Endothelial cell of umbilical vein (primary cell): Measurements from ENCODE around the gene GJD2. TPM values are rescaled to one million over a fixed set of nuclear protein-coding genes. Genes with fewer than 3 reads are reported as not detected.

Experiments
- BruUV-seq: library from RNA; stranded (reverse); fragments of 400-500 nt; replicated peaks from 2 replicates; lab custom pipeline; 2021; lab: Mats Ljungman, UMichigan
- CTCF ChIA-PET: fragments of 300-600, 350-600 bp; sonication (Branson Sonifier 250); formaldehyde crosslinking; loops from one replicate; lab custom pipeline; 2021; ENCODE audit warnings: antibody characterized with exemption, inconsistent platforms; lab: Charles Lee
- POLR2A ChIA-PET: fragments of 300-600, 350-600 bp; sonication (Branson Sonifier 250); formaldehyde crosslinking; loops from one replicate; lab custom pipeline; 2021; ENCODE audit warnings: antibody characterized with exemption, inconsistent platforms; lab: Charles Lee
- DNase-seq: peaks from one replicate; pipeline ENCODE4 v3.0.0-alpha.2; 2011; ENCODE audit warnings: low read depth, low spot score
- FAIRE-seq: peaks from 2 replicates; lab custom pipeline; 2011; peaks lifted over from hg19 to GRCh38; lab: Jason Lieb, UNC
- H2AFZ ChIP-seq: 2 replicates; pipeline ENCODE4 v1.6.0; 2012; ENCODE audit warnings: low read depth, low read length, control low read depth, inconsistent platforms
- H3K27ac ChIP-seq: 2 replicates; pipeline ENCODE4 v1.5.1; 2011; ENCODE audit warnings: low read depth, mild to moderate bottlenecking, control low read depth, low read length, moderate library complexity; ENCODE audit not compliant: insufficient read depth
- H3K27me3 ChIP-seq, 2 experiments: 2 replicates each; pipeline versions ENCODE4 v1.6.0 to v1.6.1; 2011; ENCODE audit warnings: low read length in 2 of 2, mixed read lengths in 1 of 2; ENCODE audit not compliant: control insufficient read depth in 2 of 2, insufficient read depth in 2 of 2
- H3K36me3 ChIP-seq, 2 experiments: 2 replicates in 1 of 2; 3 replicates in 1 of 2; pipeline ENCODE4 v1.5.1; 2011; ENCODE audit warnings: low read length in 2 of 2, mild to moderate bottlenecking in 1 of 2, moderate library complexity in 1 of 2; ENCODE audit not compliant: control insufficient read depth in 2 of 2, insufficient read depth in 2 of 2; ENCODE audit errors: extremely low read depth in 1 of 2
- H3K4me1 ChIP-seq: 3 replicates; pipeline ENCODE4 v1.5.1; 2011; ENCODE audit warnings: mild to moderate bottlenecking, low read length; ENCODE audit not compliant: control insufficient read depth, insufficient read depth; ENCODE audit errors: extremely low read depth
- H3K4me2 ChIP-seq: 2 replicates; pipeline ENCODE4 v1.6.1; 2011; ENCODE audit warnings: low read length, control low read depth, mixed read lengths; ENCODE audit not compliant: insufficient read depth
- H3K4me3 ChIP-seq, 3 experiments: fragments of 200-600 bp in 1 of 3; sonication (generic), shearing (Covaris generic) in 1 of 3; replicated peaks in 1 of 3; 2 replicates each; pipeline ENCODE4 v1.5.1; 2011 to 2016; ENCODE audit warnings: control low read depth in 3 of 3, low read length in 3 of 3, mild to moderate bottlenecking in 2 of 3, inconsistent platforms in 1 of 3, low read depth in 1 of 3, moderate library complexity in 1 of 3; ENCODE audit not compliant: insufficient read depth in 1 of 3
- H3K79me2 ChIP-seq: 2 replicates; pipeline ENCODE4 v1.6.0; 2012; ENCODE audit warnings: low read length, inconsistent platforms; ENCODE audit not compliant: control insufficient read depth, insufficient read depth
- H3K9ac ChIP-seq: replicated peaks from 2 replicates; pipeline ENCODE3; 2011; ENCODE audit warnings: low read length, control low read depth; ENCODE audit not compliant: insufficient read depth; ENCODE audit errors: extremely low read depth
- H3K9me1 ChIP-seq: replicated peaks from 3 replicates; pipeline ENCODE4 v1.6.0; 2011; ENCODE audit warnings: mild to moderate bottlenecking, low read length; ENCODE audit not compliant: control insufficient read depth, insufficient read depth; ENCODE audit errors: extremely low read depth
- H3K9me3 ChIP-seq: replicated peaks from 2 replicates; pipeline ENCODE4 v1.5.1; 2012; ENCODE audit warnings: low read length, inconsistent platforms; ENCODE audit not compliant: control insufficient read depth, insufficient read depth
- H4K20me1 ChIP-seq: replicated peaks from 2 replicates; pipeline ENCODE3; 2011; ENCODE audit warnings: mild to moderate bottlenecking, low read length; ENCODE audit not compliant: control insufficient read depth, insufficient read depth; ENCODE audit errors: extremely low read depth
- GATA2 ChIP-seq: IDR thresholded peaks from 2 replicates; pipeline ENCODE4 v1.7.0; 2011; ENCODE audit warnings: low read depth, mild to moderate bottlenecking, moderate library complexity, mixed read lengths, low read length; ENCODE audit not compliant: insufficient read length, insufficient read depth
- JUN ChIP-seq: IDR thresholded peaks from 2 replicates; pipeline ENCODE4 v1.6.1; 2011; ENCODE audit warnings: borderline replicate concordance, low read depth; ENCODE audit not compliant: insufficient read length, insufficient read depth
- MYC ChIP-seq: IDR thresholded peaks from one replicate; pipeline ENCODE4 v1.6.1; 2011; ENCODE audit warnings: mild to moderate bottlenecking, low read depth, low read length
- POLR2A ChIP-seq: IDR thresholded peaks from 2 replicates; pipeline ENCODE4 v1.6.1; 2012; ENCODE audit warnings: low read depth, mild to moderate bottlenecking, control low read depth, low read length
- POLR2AphosphoS5 ChIP-seq: IDR thresholded peaks from 2 replicates; pipeline ENCODE4 v1.6.1; 2012; ENCODE audit warnings: low read depth, mild to moderate bottlenecking, control low read depth, low read length, moderate library complexity; ENCODE audit not compliant: insufficient read depth
- dilution Hi-C: fragments of 300-500 bp; cut with MboI; formaldehyde crosslinking; loops from one replicate; pipeline ENCODE4 v1.15.0; 2019; ENCODE audit warnings: low sequenced_read_pairs; ENCODE audit not compliant: extremely low pct_ligation_motif_present
- intact Hi-C: fragments of 100-400 bp; cut with micrococcal nuclease; formaldehyde crosslinking; loops from one replicate; pipeline ENCODE4 v1.10.0; 2022
- polyA plus RNA-seq, 4 experiments: library from polyadenylated mRNA; depleted of rRNA in 3 of 4; stranded (reverse) in 3 of 4; unstranded in 1 of 4; fragments of >200 nt; gene quantifications; 2 replicates each; pipeline versions ENCODE4 v1.2.1 to v1.2.3, GENCODE V29; 2011 to 2012; ENCODE audit warnings: missing spikeins in 1 of 4
- total RNA-seq: library from RNA; stranded (reverse); gene quantifications from 2 replicates; pipeline ENCODE4 v1.2.3, GENCODE V29; 2021
- TF ChIP-seq, protein P1 (sequence below): IDR thresholded peaks from 2 replicates; pipeline ENCODE4 v1.6.1; 2011; ENCODE audit not compliant: insufficient read depth, insufficient read length
- TF ChIP-seq, protein P2 (sequence below), 2 donors: IDR thresholded peaks; 1 replicate in 1 of 2; 2 replicates in 1 of 2; pipeline ENCODE4 v1.5.1; 2011; ENCODE audit warnings: low read length in 2 of 2, mild to moderate bottlenecking in 2 of 2, moderate library complexity in 2 of 2, control low read depth in 1 of 2, inconsistent platforms in 1 of 2, low read depth in 1 of 2; ENCODE audit not compliant: insufficient read depth in 1 of 2; ENCODE audit errors: extremely low read depth in 1 of 2

GJD2 gene
- total and polyA plus RNA-seq, 2 donors (not counting 3 experiments of a cell fraction or from before 2014, with no cell fraction given), result not detected

- intact Hi-C loops, result no loop called here
These were observed 30.3 kb downstream of the GJD2 start for GRCh38 chr15:34724481-34724880.

More at GRCh38 chr15:34724481-34724880, 30.3 kb downstream of the GJD2 start:
- Histone ChIP-seq H3K4me3 (no peak overlapping the region), H4K20me1 (no peaks in the 10 kb centered on the region), H3K9me1 (no peaks in the 10 kb centered on the region), H3K79me2 (no peaks in the 10 kb centered on the region), H3K9ac (no peak overlapping the region), H3K27ac (no peak overlapping the region), H3K36me3 (no peaks in the 10 kb centered on the region), H3K4me1 (peaks cover 11% of the 10 kb centered on the region), H3K27me3 (no peaks in the 10 kb centered on the region), H3K9me3 (no peaks in the 10 kb centered on the region), H2AFZ (no peak overlapping the region), H3K4me2 (no peak overlapping the region)
- dilution Hi-C loops, result no loop called here
- POLR2A ChIA-PET, result no interaction called here
- FAIRE-seq, result no peak
- BruUV-seq, result no TSS peak
- CTCF ChIA-PET, result interaction anchor here (0.9 kb wide), 1 partner anchor 12 kb away, joined by 3 read pairs; no protein-coding TSS in a partner anchor
- TF ChIP-seq, protein P1, sequence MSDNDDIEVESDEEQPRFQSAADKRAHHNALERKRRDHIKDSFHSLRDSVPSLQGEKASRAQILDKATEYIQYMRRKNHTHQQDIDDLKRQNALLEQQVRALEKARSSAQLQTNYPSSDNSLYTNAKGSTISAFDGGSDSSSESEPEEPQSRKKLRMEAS, result no peak
- no peak for TF ChIP-seq GATA2
- TF ChIP-seq JUN, result no peak
- TF ChIP-seq, protein P2, sequence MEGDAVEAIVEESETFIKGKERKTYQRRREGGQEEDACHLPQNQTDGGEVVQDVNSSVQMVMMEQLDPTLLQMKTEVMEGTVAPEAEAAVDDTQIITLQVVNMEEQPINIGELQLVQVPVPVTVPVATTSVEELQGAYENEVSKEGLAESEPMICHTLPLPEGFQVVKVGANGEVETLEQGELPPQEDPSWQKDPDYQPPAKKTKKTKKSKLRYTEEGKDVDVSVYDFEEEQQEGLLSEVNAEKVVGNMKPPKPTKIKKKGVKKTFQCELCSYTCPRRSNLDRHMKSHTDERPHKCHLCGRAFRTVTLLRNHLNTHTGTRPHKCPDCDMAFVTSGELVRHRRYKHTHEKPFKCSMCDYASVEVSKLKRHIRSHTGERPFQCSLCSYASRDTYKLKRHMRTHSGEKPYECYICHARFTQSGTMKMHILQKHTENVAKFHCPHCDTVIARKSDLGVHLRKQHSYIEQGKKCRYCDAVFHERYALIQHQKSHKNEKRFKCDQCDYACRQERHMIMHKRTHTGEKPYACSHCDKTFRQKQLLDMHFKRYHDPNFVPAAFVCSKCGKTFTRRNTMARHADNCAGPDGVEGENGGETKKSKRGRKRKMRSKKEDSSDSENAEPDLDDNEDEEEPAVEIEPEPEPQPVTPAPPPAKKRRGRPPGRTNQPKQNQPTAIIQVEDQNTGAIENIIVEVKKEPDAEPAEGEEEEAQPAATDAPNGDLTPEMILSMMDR (IDR thresholded peaks at IDR 0.05; ENCODE audit: extremely low read depth in 1 of 2, insufficient read depth in 1 of 2, low read depth in 1 of 2, low read length in 2 of 2), result no peak
- TF ChIP-seq MYC, result no peak
- no peak for TF ChIP-seq POLR2AphosphoS5
- no peak for TF ChIP-seq POLR2A
- DNase-seq, result no peak
